ENCODE data around the gene LPA. TPM values are rescaled to one million over a fixed set of nuclear protein-coding genes. Genes with fewer than 3 reads are reported as not detected.

Gene LPA
- total and polyA plus RNA-seq, 4 donors: not detected

DNA sequence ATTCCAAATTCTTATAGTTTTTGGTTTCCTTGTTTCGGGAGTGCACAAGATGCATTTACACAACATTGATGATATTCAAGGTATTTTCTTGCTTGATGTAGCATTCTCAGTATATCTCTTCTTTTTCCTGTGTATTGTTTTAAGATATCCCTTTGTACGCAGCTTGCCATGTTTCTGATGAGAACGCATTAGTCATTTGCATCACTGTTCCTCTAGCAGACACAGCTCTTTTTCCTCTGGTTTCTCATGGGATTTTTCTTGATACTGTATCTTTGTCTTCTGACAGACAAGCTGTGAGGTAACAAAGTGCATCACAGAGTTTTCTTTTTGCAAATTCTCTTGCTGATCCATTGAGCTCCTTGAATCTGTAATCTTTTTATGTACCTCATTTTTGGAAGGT lies 169.5 kb downstream of the LPA start:
- ATAC-seq (ENCODE audit: low FRiP score) (no peak), DNase-seq (no peak)
- Histone ChIP-seq H3K36me3 (ENCODE audit: control insufficient read depth in 1 of 2, insufficient read depth in 2 of 2, low read length in 1 of 2) (peaks cover 0 to 8% of the 10 kb centered on the region in 2 donors), H3K4me3 (ENCODE audit: low read length in 2 of 2) (no peak overlapping the region), H3K4me1 (ENCODE audit: control insufficient read depth in 1 of 2, insufficient read depth in 2 of 2, low read length in 2 of 2) (no peaks in the 10 kb centered on the region), H3K9me3 (ENCODE audit: control insufficient read depth, low read length) (no peaks in the 10 kb centered on the region), H3K27ac (ENCODE audit: low read depth in 1 of 2, low read length in 2 of 2) (no peak overlapping the region), H3K27me3 (ENCODE audit: control insufficient read depth in 1 of 2, insufficient read depth in 2 of 2, low read length in 1 of 2) (no peaks in the 10 kb centered on the region)
- intact Hi-C loops (cut with DNase I): no loop called here
- WGBS, 2 donors: 87 to 94% methylated on average over 3 of the region's 3 CpGs

DNA sequence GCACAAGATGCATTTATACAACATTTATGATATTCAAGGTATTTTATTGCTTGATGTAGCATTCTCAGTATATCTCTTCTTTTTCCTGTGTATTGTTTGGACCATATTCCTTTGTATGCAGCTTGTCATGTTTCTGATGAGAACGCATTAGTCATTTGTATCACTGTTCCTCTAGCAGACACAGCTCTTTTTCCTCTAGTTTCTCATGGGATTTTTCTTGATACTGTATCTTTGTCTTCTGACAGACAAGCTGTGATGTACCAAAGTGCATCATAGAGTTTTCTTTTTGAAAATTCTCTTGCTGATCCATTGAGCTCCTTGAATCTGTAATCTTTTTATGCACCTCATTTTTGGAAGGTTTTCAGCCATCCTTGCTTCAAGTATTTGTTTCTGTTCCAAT lies 175.0 kb downstream of the LPA start:
- Histone ChIP-seq H3K9me3 (ENCODE audit: control insufficient read depth, low read length) (no peaks in the 10 kb centered on the region), H3K27me3 (ENCODE audit: control insufficient read depth in 1 of 2, insufficient read depth in 2 of 2, low read length in 1 of 2) (no peaks in the 10 kb centered on the region)
- intact Hi-C loops (cut with DNase I): no loop called here

DNA sequence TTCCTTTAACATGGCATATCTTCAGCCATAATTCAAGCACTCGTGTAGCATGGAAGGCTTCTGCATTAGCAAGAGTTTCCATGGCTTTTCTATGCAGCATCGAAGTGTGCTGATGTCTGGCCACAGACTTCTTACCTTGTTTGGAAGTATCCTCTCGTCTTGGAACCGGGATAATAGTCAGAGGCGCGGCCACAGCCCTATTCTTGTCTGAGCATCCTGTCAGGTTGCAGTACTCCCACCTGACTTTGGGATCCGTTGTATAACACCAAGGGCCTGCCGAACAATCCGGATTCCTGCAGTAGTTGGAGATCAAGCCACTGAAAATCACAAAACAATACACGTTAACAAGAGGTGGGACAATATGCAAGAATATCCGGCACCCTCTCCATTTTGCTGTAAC lies 177.0 kb downstream of the LPA start:
- H3K4me3 ChIP-seq (ENCODE audit: low read length in 2 of 2): no peak overlapping the region
- ATAC-seq (ENCODE audit: low FRiP score) (no peak), DNase-seq (no peak)
- 90 to 91% methylated on average over 11 of the region's 11 CpGs for WGBS, 2 donors
- H3K27me3 ChIP-seq (ENCODE audit: control insufficient read depth in 1 of 2, insufficient read depth in 2 of 2, low read length in 1 of 2): no peaks in the 10 kb centered on the region
- intact Hi-C loops (cut with DNase I): no loop called here
- no peaks in the 10 kb centered on the region for H3K4me1 ChIP-seq (ENCODE audit: control insufficient read depth in 1 of 2, insufficient read depth in 2 of 2, low read length in 2 of 2)
- no peak overlapping the region for H3K27ac ChIP-seq (ENCODE audit: low read depth in 1 of 2, low read length in 2 of 2)
- no peaks in the 10 kb centered on the region for H3K9me3 ChIP-seq (ENCODE audit: control insufficient read depth, low read length)
- H3K36me3 ChIP-seq (ENCODE audit: control insufficient read depth in 1 of 2, insufficient read depth in 2 of 2, low read length in 1 of 2): peaks cover 4% of the 10 kb centered on the region in 2 donors

More for the DNA sequence above, 175.0 kb downstream of the LPA start:
- no peaks in the 10 kb centered on the region for H3K4me1 ChIP-seq (ENCODE audit: control insufficient read depth in 1 of 2, insufficient read depth in 2 of 2, low read length in 2 of 2)
- ATAC-seq (ENCODE audit: low FRiP score): no peak
- no peak overlapping the region for H3K27ac ChIP-seq (ENCODE audit: low read depth in 1 of 2, low read length in 2 of 2)
- WGBS, 2 donors: 67 to 87% methylated on average over 1 of the region's 1 CpG
- peaks cover 0 to 3% of the 10 kb centered on the region in 2 donors for H3K36me3 ChIP-seq (ENCODE audit: control insufficient read depth in 1 of 2, insufficient read depth in 2 of 2, low read length in 1 of 2)
- no peak overlapping the region for H3K4me3 ChIP-seq (ENCODE audit: low read length in 2 of 2)
- no peak for DNase-seq

Other genes with a start within 250 kb of the LPA start
- not detected for gene PLG, start 38.0 kb upstream of the LPA start, total RNA-seq
- 1 to 10 TPM in 1 of 2 donors, not detected in 1; 1.3 TPM for gene PLG, start 38.0 kb upstream of the LPA start, polyA plus RNA-seq